OCI-LY7 (cell line): ENCODE measurements around the gene COL4A1. TPM values are rescaled to one million over a fixed set of nuclear protein-coding genes. Genes with fewer than 3 reads are reported as not detected.

Experiments
- BruUV-seq: library from RNA; stranded (reverse); fragments of 400-500 nt; replicated peaks from 2 replicates; lab custom pipeline; 2021; lab: Mats Ljungman, UMichigan
- CTCF ChIA-PET: fragments of 300-600 bp; sonication (Branson Sonifier 250); formaldehyde crosslinking; loops from one replicate; lab custom pipeline; 2022; ENCODE audit warnings: antibody characterized with exemption; ENCODE audit not compliant: unreplicated experiment; lab: Charles Lee
- POLR2A ChIA-PET: fragments of 300-600 bp; sonication (Branson Sonifier 250); formaldehyde crosslinking; loops from one replicate; lab custom pipeline; 2022; ENCODE audit warnings: antibody characterized with exemption; lab: Charles Lee
- DNase-seq: peaks from one replicate; pipeline ENCODE4 v3.0.0-alpha.2; 2015; ENCODE audit warnings: low spot score
- H2AFZ ChIP-seq: fragments of 200-600 bp; sonication (generic), shearing (Covaris generic); 2 replicates; pipeline ENCODE4 v1.6.1; 2014; ENCODE audit warnings: mild to moderate bottlenecking, antibody characterized with exemption, low read length, moderate library complexity
- H3K27ac ChIP-seq: fragments of 200-600 bp; sonication (generic); 2 replicates; pipeline ENCODE4 v1.5.1; 2014; ENCODE audit warnings: mixed run types, low read depth, mild to moderate bottlenecking, moderate library complexity, low read length, inconsistent platforms; ENCODE audit not compliant: poor library complexity, severe bottlenecking
- H3K36me3 ChIP-seq: fragments of 200-600 bp; sonication (generic); 2 replicates; pipeline ENCODE4 v1.6.1; 2014; ENCODE audit warnings: mild to moderate bottlenecking, antibody characterized with exemption, low read length, moderate library complexity, mixed read lengths; ENCODE audit not compliant: insufficient read depth
- H3K4me1 ChIP-seq: fragments of 200-600 bp; sonication (generic); 2 replicates; pipeline ENCODE4 v1.5.1; 2014; ENCODE audit warnings: mild to moderate bottlenecking, low read length; ENCODE audit not compliant: insufficient read depth, poor library complexity, severe bottlenecking
- H3K4me2 ChIP-seq: fragments of 200-600 bp; sonication (generic); 2 replicates; pipeline ENCODE4 v1.6.1; 2014; ENCODE audit warnings: mild to moderate bottlenecking, low read length
- H3K4me3 ChIP-seq: fragments of 200-600 bp; sonication (generic); 2 replicates; pipeline ENCODE4 v1.5.1; 2014; ENCODE audit warnings: mild to moderate bottlenecking, low read depth, low read length; ENCODE audit not compliant: poor library complexity, severe bottlenecking
- H3K79me2 ChIP-seq: fragments of 200-600 bp; sonication (generic); 2 replicates; pipeline ENCODE4 v1.6.1; 2016; ENCODE audit warnings: low read depth, mild to moderate bottlenecking, low read length, moderate library complexity, mixed read lengths; ENCODE audit not compliant: insufficient read depth
- H3K9me2 ChIP-seq: fragments of 200-600 bp; sonication (generic); 2 replicates; pipeline ENCODE4 v1.6.1; 2016; ENCODE audit warnings: mild to moderate bottlenecking, low read length, mixed read lengths; ENCODE audit not compliant: insufficient read depth
- H3K9me3 ChIP-seq: fragments of 200-600 bp; sonication (generic); 2 replicates; pipeline ENCODE4 v1.6.1; 2014; ENCODE audit warnings: mild to moderate bottlenecking, mixed run types, low read length, mixed read lengths
- H4K20me1 ChIP-seq: fragments of 200-600 bp; sonication (generic); 2 replicates; pipeline ENCODE4 v1.6.1; 2014; ENCODE audit warnings: mild to moderate bottlenecking, antibody characterized with exemption, low read length, moderate library complexity, mixed read lengths; ENCODE audit not compliant: insufficient read depth
- CTCF ChIP-seq: fragments of 200-600 bp; sonication (generic); conservative IDR thresholded peaks from 2 replicates; pipeline ENCODE4 v1.5.1; 2014; ENCODE audit warnings: mild to moderate bottlenecking, antibody characterized with exemption, low read length, moderate library complexity, mixed read lengths
- EZH2phosphoT487 ChIP-seq: fragments of 200-600 bp; sonication (generic); IDR thresholded peaks from 2 replicates; pipeline ENCODE4 v1.6.1; 2018; ENCODE audit warnings: low read depth, borderline replicate concordance, mild to moderate bottlenecking, mixed run types, antibody characterized with exemption, low read length, moderate library complexity, mixed read lengths
- intact Hi-C: fragments of 100-400 bp; cut with micrococcal nuclease; formaldehyde crosslinking; loops from one replicate; pipeline ENCODE4 v1.10.0; 2022; ENCODE audit not compliant: unreplicated experiment
- total RNA-seq, 2 experiments: library from RNA; depleted of rRNA in 1 of 2; stranded (reverse); fragments of >200 nt in 1 of 2; shearing (Covaris generic) in 1 of 2; gene quantifications; 2 replicates each; pipeline ENCODE4 v1.2.3, GENCODE V29; 2014 to 2022

The COL4A1 gene
- total RNA-seq, 2 experiments from 2014 or later: 0.06 TPM; not detected in 1

- no peaks in the 10 kb centered on the region for H3K9me3 ChIP-seq
- no peaks in the 10 kb centered on the region for H3K4me1 ChIP-seq
- no peak overlapping the region for H2AFZ ChIP-seq
- H3K27ac ChIP-seq: no peak overlapping the region
- POLR2A ChIA-PET: no interaction called here
- DNase-seq: no peak
- CTCF ChIA-PET: no interaction called here
- H3K4me3 ChIP-seq: no peak overlapping the region
- H3K79me2 ChIP-seq: no peaks in the 10 kb centered on the region
- H4K20me1 ChIP-seq: no peaks in the 10 kb centered on the region
- H3K9me2 ChIP-seq: no peaks in the 10 kb centered on the region
- H3K36me3 ChIP-seq: no peaks in the 10 kb centered on the region
- no TSS peak for BruUV-seq
- intact Hi-C loops: no loop called here
- no peak overlapping the region for H3K4me2 ChIP-seq
- no peak for TF ChIP-seq CTCF
- no peak for TF ChIP-seq EZH2phosphoT487
Measured at GRCh38 chr13:110265682-110266430, 41.1 kb downstream of the COL4A1 start.

GRCh38 chr13:110265341-110265681 lies 41.6 kb downstream of the COL4A1 start:
- Histone ChIP-seq H3K4me2 (no peak overlapping the region), H3K36me3 (no peaks in the 10 kb centered on the region), H3K79me2 (no peaks in the 10 kb centered on the region), H3K4me3 (no peak overlapping the region), H3K9me2 (no peaks in the 10 kb centered on the region), H3K27ac (no peak overlapping the region), H3K9me3 (no peaks in the 10 kb centered on the region), H4K20me1 (no peaks in the 10 kb centered on the region), H3K4me1 (no peaks in the 10 kb centered on the region), H2AFZ (no peak overlapping the region)
- intact Hi-C loops: no loop called here
- ChIA-PET POLR2A (no interaction called here), CTCF (no interaction called here)
- no TSS peak for BruUV-seq
- DNase-seq: no peak
- TF ChIP-seq EZH2phosphoT487 (no peak), CTCF (no peak)

GRCh38 chr13:110264685-110265275 lies 42.2 kb downstream of the COL4A1 start:
- Histone ChIP-seq H4K20me1 (no peaks in the 10 kb centered on the region), H3K4me1 (no peaks in the 10 kb centered on the region), H3K4me2 (no peak overlapping the region), H3K4me3 (no peak overlapping the region), H2AFZ (no peak overlapping the region), H3K36me3 (no peaks in the 10 kb centered on the region), H3K79me2 (no peaks in the 10 kb centered on the region), H3K27ac (no peak overlapping the region), H3K9me3 (no peaks in the 10 kb centered on the region), H3K9me2 (no peaks in the 10 kb centered on the region)
- no peak for DNase-seq
- POLR2A ChIA-PET: no interaction called here
- TF ChIP-seq CTCF: no peak
- no peak for TF ChIP-seq EZH2phosphoT487
- no TSS peak for BruUV-seq
- intact Hi-C loops: no loop called here
- CTCF ChIA-PET: no interaction called here
